HS-5 (cell line): ENCODE data around the gene DISP3.
"Not testable (repeated sequence)": the region's sequence is repeated elsewhere in the genome, so short reads cannot be mapped to it uniquely, and the experiment has no call there.

Source experiments
- DNase-seq: peaks from one replicate; pipeline ENCODE4 v3.0.0-alpha.2; 2012; ENCODE audit warnings: low read depth

DISP3 gene

DNA sequence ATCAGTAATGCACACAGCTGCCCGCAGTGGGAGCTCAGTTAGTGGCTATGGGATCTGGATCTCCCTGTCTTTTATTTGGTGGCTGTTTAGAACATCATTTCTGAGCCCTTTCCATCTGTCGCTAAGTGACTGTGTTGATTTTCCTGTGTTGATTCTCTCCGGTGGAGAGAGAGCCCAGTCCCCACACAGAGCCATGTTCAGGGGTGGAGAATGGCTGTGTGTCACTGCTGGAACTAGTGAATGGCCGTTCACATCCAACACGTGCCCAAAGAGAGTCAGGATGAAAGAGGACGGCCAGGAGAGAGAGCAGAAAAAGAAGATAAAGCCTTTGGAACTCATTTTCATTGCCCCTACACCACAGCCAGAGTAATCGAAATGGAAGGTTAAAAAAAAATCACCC lies 99.0 kb downstream of the DISP3 start:
- no peak for DNase-seq

DNA sequence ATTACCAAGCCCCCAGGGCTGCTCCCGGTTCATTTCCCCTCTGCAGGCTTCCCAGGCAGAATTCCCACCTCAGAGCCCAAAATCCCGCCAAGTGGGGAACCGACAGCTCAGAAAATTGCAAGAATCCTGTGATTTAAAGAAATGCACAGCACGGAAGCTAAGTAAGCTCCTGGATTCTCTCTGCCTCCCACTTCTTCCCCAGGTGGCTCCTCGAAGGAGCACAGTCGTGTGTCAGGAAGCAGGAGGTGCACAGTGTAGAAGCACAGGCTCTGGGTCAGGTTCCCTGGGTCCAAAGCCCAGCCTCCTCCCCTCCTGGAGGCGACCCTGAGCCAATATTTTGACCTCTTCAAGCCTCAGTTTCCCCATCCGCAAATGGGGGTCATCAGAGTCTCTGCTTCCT lies 100.6 kb downstream of the DISP3 start:
- DNase-seq, result no peak

DNA sequence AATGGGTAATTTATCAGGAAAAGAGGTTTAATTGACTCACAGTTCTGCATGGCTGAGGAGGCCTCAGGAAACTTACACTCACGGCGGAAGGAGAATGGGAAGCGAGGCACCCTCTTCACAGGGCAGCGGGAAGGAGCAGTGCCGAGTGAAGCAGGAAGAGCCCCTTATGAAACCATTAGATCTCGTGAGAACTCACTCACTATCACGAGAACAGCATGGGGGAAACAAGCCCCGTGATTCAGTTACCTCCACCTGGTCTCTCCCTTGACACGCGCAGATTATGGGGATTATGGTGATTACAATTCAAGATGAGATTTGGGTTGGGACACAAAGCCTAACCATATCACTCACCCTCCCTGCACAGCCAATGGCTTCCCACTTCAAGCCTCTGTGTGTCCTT lies 101.1 kb downstream of the DISP3 start:
- not testable (repeated sequence) for DNase-seq

DNA sequence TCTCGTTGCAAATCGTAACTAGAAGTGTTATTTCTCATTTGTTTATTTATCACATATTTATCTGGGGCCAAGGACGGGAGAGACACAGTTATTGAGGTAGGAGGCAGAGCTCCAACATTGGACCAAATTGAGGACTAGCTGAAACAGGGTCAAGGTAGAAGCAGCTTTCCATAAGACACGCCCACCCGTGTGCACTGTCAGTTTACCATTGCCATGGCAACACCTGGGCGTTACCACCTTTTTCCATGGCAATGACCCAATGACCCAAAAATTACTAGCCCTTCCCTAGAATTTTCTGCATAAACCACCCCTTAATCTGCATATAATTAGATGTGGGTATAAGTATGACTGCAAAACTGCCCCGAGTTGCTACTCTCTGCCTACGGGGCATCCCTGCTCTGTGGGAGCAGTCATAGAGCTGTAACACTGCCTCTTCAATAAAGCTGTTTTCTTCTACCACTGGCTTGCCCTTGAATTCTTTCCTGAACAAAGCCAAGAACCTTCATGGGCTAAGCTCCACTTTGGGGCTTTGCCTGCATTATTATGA lies 102.6 kb downstream of the DISP3 start:
- DNase-seq, result no peak

DNA sequence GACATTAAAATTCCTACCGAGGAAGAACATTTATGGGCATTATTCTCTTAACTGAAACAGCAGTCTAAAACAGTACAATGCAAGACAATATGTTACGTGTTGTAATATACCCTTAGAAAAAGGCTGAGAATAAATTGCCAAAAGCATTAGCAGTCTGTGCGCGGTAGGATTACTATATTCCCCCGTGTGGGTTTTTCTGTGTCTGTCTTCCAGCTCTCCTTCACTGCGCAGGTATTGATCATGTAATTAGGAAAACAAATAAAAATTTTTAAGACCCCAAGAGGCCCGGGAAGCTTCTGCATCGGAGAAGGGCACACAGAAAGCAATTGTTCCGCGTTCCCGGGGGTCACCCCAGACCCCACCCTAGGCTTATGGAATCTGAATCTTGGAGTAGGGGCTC lies 106.4 kb downstream of the DISP3 start:
- DNase-seq, result no peak
